Thoracic aorta (tissue), 2 donors: ENCODE results near the gene NELL1. TPM values are rescaled to one million over a fixed set of nuclear protein-coding genes. Genes with fewer than 3 reads are reported as not detected.

ENCODE experiments used
- ATAC-seq: fragments of 150-250 bp; one replicate; pipeline ENCODE4 v1.8.0; 2017; ENCODE audit warnings: low read depth; ENCODE audit not compliant: insufficient number of reproducible peaks, low FRiP score
- DNase-seq: peaks from one replicate; pipeline ENCODE4 v3.0.0-alpha.2; 2020; ENCODE audit warnings: low spot score
- H3K27ac ChIP-seq, 2 donors: fragments of 200-600 bp; sonication (generic); 1 replicate in 1 of 2; 2 replicates in 1 of 2; pipeline ENCODE4 v1.5.1; 2016; ENCODE audit warnings: mild to moderate bottlenecking in 2 of 2, moderate library complexity in 2 of 2
- H3K27me3 ChIP-seq: fragments of 200-600 bp; sonication (generic); replicated peaks from 2 replicates; pipeline ENCODE4 v1.6.0; 2016; ENCODE audit warnings: mild to moderate bottlenecking; ENCODE audit not compliant: insufficient read depth
- H3K36me3 ChIP-seq: fragments of 200-600 bp; sonication (generic); one replicate; pipeline ENCODE4 v1.5.1; 2016
- H3K4me1 ChIP-seq, 2 donors: fragments of 200-600 bp; sonication (generic); 1 replicate in 1 of 2; 2 replicates in 1 of 2; pipeline versions ENCODE4 v1.5.1 to v1.6.0; 2016; ENCODE audit warnings: low read depth in 2 of 2, mild to moderate bottlenecking in 1 of 2; ENCODE audit not compliant: control insufficient read depth in 1 of 2
- H3K4me3 ChIP-seq: fragments of 200-600 bp; sonication (generic); 2 replicates; pipeline ENCODE4 v1.5.1; 2016; ENCODE audit warnings: mild to moderate bottlenecking
- H3K9me3 ChIP-seq: fragments of 200-600 bp; sonication (generic); 2 replicates; pipeline ENCODE4 v1.5.1; 2016
- CTCF ChIP-seq: fragments of 200-600 bp; sonication (generic); IDR thresholded peaks from one replicate; pipeline ENCODE4 v1.5.1; 2019; ENCODE audit warnings: antibody characterized with exemption
- total RNA-seq, 2 donors: library from RNA; depleted of rRNA; stranded (reverse); fragments of >200 nt; gene quantifications; one replicate each; pipeline versions ENCODE4 v1.1.0 to v1.2.3, GENCODE V29; 2016

Gene NELL1
- total RNA-seq, 2 donors from 2014 or later = 0.78 TPM; not detected in 1

- TF ChIP-seq CTCF = no peak
- Histone ChIP-seq H3K9me3 (no peaks in the 10 kb centered on the region), H3K27ac (no peak overlapping the region), H3K27me3 (no peaks in the 10 kb centered on the region), H3K4me1 (no peaks in the 10 kb centered on the region), H3K4me3 (no peak overlapping the region), H3K36me3 (no peaks in the 10 kb centered on the region)
- no peak for ATAC-seq
- no peak for DNase-seq
Observed at GRCh38 chr11:21369947-21370346, 700.6 kb downstream of the NELL1 start.

- Histone ChIP-seq H3K4me1 (no peaks in the 10 kb centered on the region), H3K4me3 (no peak overlapping the region), H3K27ac (no peak overlapping the region), H3K36me3 (no peaks in the 10 kb centered on the region), H3K27me3 (no peaks in the 10 kb centered on the region), H3K9me3 (no peaks in the 10 kb centered on the region)
- no peak for DNase-seq
- TF ChIP-seq CTCF = no peak
- no peak for ATAC-seq
Observed at GRCh38 chr11:21371044-21371443, 701.7 kb downstream of the NELL1 start.

- DNase-seq (no peak), ATAC-seq (no peak)
- Histone ChIP-seq H3K27ac (no peak overlapping the region), H3K4me3 (no peak overlapping the region), H3K36me3 (no peaks in the 10 kb centered on the region), H3K4me1 (no peaks in the 10 kb centered on the region), H3K9me3 (no peaks in the 10 kb centered on the region), H3K27me3 (no peaks in the 10 kb centered on the region)
- TF ChIP-seq CTCF = no peak
Observed at GRCh38 chr11:21372672-21373071, 703.3 kb downstream of the NELL1 start.

- no peak overlapping the region for H3K27ac ChIP-seq
- no peaks in the 10 kb centered on the region for H3K27me3 ChIP-seq
- no peaks in the 10 kb centered on the region for H3K4me1 ChIP-seq
- DNase-seq = no peak
- no peak overlapping the region for H3K4me3 ChIP-seq
- H3K9me3 ChIP-seq = no peaks in the 10 kb centered on the region
- ATAC-seq = no peak
- no peak for TF ChIP-seq CTCF
- H3K36me3 ChIP-seq = no peaks in the 10 kb centered on the region
Observed at GRCh38 chr11:21374376-21374775, 705.0 kb downstream of the NELL1 start.

- H3K27me3 ChIP-seq = no peaks in the 10 kb centered on the region
- H3K4me3 ChIP-seq = no peak overlapping the region
- H3K27ac ChIP-seq = no peak overlapping the region
- no peaks in the 10 kb centered on the region for H3K9me3 ChIP-seq
- DNase-seq = no peak
- ATAC-seq = no peak
- H3K4me1 ChIP-seq = no peaks in the 10 kb centered on the region
- TF ChIP-seq CTCF = no peak
- no peaks in the 10 kb centered on the region for H3K36me3 ChIP-seq
Observed at GRCh38 chr11:21385669-21386440, 716.5 kb downstream of the NELL1 start.
